ENCODE results near the gene CCNY. TPM values are rescaled to one million over a fixed set of nuclear protein-coding genes. Genes with fewer than 3 reads are reported as not detected.

Gene CCNY
- total and polyA plus RNA-seq, 2 of the 4 experiments (the other 2 are of a cell fraction) = 38.0 to 131 TPM

- dilution Hi-C loops (cut with HindIII; ENCODE audit: low sequenced_read_pairs, unreplicated experiment) = no loop called here
- POLR2A ChIA-PET (ENCODE audit: unreplicated experiment) = no interaction called here
Observed at GRCh38 chr10:35497909-35498308, 161.6 kb downstream of the CCNY start.

More at GRCh38 chr10:35497909-35498308, 161.6 kb downstream of the CCNY start:
- Histone ChIP-seq H3K14ac (replicated peaks; ENCODE audit: low read depth, low read length) (no peak overlapping the region), H3K9ac (ENCODE audit: low read depth, low read length) (no peak overlapping the region), H2AK9ac (replicated peaks; ENCODE audit: low read depth, low read length, poor library complexity) (no peak overlapping the region), H3K27ac (ENCODE audit: insufficient read depth, low read length) (no peak overlapping the region), H3K4ac (ENCODE audit: low read depth, low read length) (no peak overlapping the region), H3K36me3 (ENCODE audit: control insufficient read depth, insufficient read depth, low read length) (peaks cover 2% of the 10 kb centered on the region), H3K27me3 (ENCODE audit: control insufficient read depth, insufficient read depth, low read length) (no peaks in the 10 kb centered on the region), H2AK5ac (ENCODE audit: low read depth, low read length) (no peak overlapping the region), H3K18ac (ENCODE audit: low read depth, low read length) (no peak overlapping the region), H2AFZ (replicated peaks; ENCODE audit: low read length, poor library complexity) (no peak overlapping the region), H3K9me3 (ENCODE audit: control insufficient read depth, insufficient read depth, low read length) (no peaks in the 10 kb centered on the region), H2BK5ac (ENCODE audit: low read depth, low read length, poor library complexity, severe bottlenecking) (no peak overlapping the region), H3K4me3 (ENCODE audit: insufficient read depth, low read depth, low read length) (no peak overlapping the region), H3K56ac (ENCODE audit: extremely low read depth, insufficient read depth, low read length) (no peak overlapping the region), H2BK120ac (ENCODE audit: low read depth, low read length) (no peak overlapping the region), H2BK20ac (ENCODE audit: low read depth, low read length) (no peak overlapping the region), H4K91ac (ENCODE audit: insufficient read depth, low read depth, low read length) (no peak overlapping the region), H4K8ac (ENCODE audit: low read depth in 2 of 2, low read length in 2 of 2) (no peak overlapping the region), H4K20me1 (ENCODE audit: insufficient read depth, low read length) (peaks cover 46% of the 10 kb centered on the region), H3K4me1 (ENCODE audit: control insufficient read depth, insufficient read depth, low read length) (peaks cover 10% of the 10 kb centered on the region), H3K79me1 (ENCODE audit: low read depth in 1 of 2, low read length in 2 of 2) (peaks cover 60 to 87% of the 10 kb centered on the region in 2 experiments), H3K23ac (ENCODE audit: low read depth, low read length) (no peak overlapping the region), H4K5ac (ENCODE audit: low read depth, low read length) (no peak overlapping the region), H3K4me2 (ENCODE audit: low read depth, low read length) (no peak overlapping the region), H3K9me1 (ENCODE audit: insufficient read depth, low read length) (peaks cover 31% of the 10 kb centered on the region), H2BK15ac (ENCODE audit: low read depth, low read length) (no peak overlapping the region)
- no TSS peak for BruUV-seq (replicated peaks)
- in situ Hi-C loops (cut with MboI; ENCODE audit: low sequenced_read_pairs) = no loop called here
- intact Hi-C loops (cut with micrococcal nuclease) = no loop called here
- no peak for TF ChIP-seq NFE2L2 (IDR thresholded peaks at IDR 0.05; ENCODE audit: low read depth, low read length)
- TF ChIP-seq RAD21 (IDR thresholded peaks at IDR 0.05; ENCODE audit: low read length) = no peak
- no peak for TF ChIP-seq ELK1 (IDR thresholded peaks at IDR 0.05; ENCODE audit: borderline replicate concordance, low read depth, low read length)
- TF ChIP-seq CHD1 (IDR thresholded peaks at IDR 0.05; ENCODE audit: low read depth, low read length) = no peak
- no peak for TF ChIP-seq BHLHE40 (IDR thresholded peaks at IDR 0.05; ENCODE audit: low read depth, low read length)
- TF ChIP-seq MXI1 (IDR thresholded peaks at IDR 0.05; ENCODE audit: borderline replicate concordance, low read depth, low read length) = no peak
- CTCF ChIA-PET = interaction anchor here (0.7 to 1.0 kb wide), 2 partner anchors 170 to 751 kb away, joined by 4 to 7 read pairs; no protein-coding TSS in a partner anchor
- DNase-seq (no peak), ATAC-seq (ENCODE audit: low read depth) (no peak)
- 80% methylated on average over 1 of the region's 3 CpGs; no CpG with 5 or more reads in 1 of the 2 experiments for WGBS, 2 experiments (ENCODE audit: extremely low coverage in 2 of 2, insufficient read length in 1 of 2)
